H1 (cell line): Measurements from ENCODE around the gene CDC42BPB. TPM values are rescaled to one million over a fixed set of nuclear protein-coding genes. Genes with fewer than 3 reads are reported as not detected.

Experiments
- CTCF ChIA-PET: fragments of 300-600 bp; sonication (Branson Sonifier 250); formaldehyde crosslinking; loops from one replicate; lab custom pipeline; 2021; ENCODE audit not compliant: partially characterized antibody; lab: Charles Lee
- POLR2A ChIA-PET: fragments of 300-600 bp; sonication (Branson Sonifier 250); formaldehyde crosslinking; loops from one replicate; lab custom pipeline; 2021; ENCODE audit warnings: inconsistent platforms; ENCODE audit not compliant: partially characterized antibody; lab: Charles Lee
- DNase-seq, 2 experiments: peaks; one replicate each; pipeline versions ENCODE4 v3.0.0 to v3.0.0-alpha.2; 2010 to 2022; ENCODE audit warnings: low spot score in 2 of 2, low read depth in 1 of 2, mixed read lengths in 1 of 2
- FAIRE-seq: peaks from 2 replicates; lab custom pipeline; 2011; peaks lifted over from hg19 to GRCh38; lab: Jason Lieb, UNC
- H2AFZ ChIP-seq: 2 replicates; pipeline ENCODE4 v1.8.1; 2012; ENCODE audit warnings: low read length, inconsistent platforms
- H2AK5ac ChIP-seq: 2 replicates; pipeline ENCODE4 v1.6.1; 2013; ENCODE audit warnings: low read depth, low read length
- H2BK120ac ChIP-seq: replicated peaks from 2 replicates; pipeline ENCODE3; 2013; ENCODE audit warnings: low read depth, low read length, inconsistent platforms
- H2BK12ac ChIP-seq: 2 replicates; pipeline ENCODE4 v1.6.1; 2013; ENCODE audit warnings: low read depth, low read length
- H2BK15ac ChIP-seq: 2 replicates; pipeline ENCODE4 v1.6.1; 2013; ENCODE audit warnings: low read length
- H2BK20ac ChIP-seq: 2 replicates; pipeline ENCODE4 v1.6.1; 2013; ENCODE audit warnings: low read length
- H2BK5ac ChIP-seq: 2 replicates; pipeline ENCODE4 v1.6.1; 2013; ENCODE audit warnings: low read depth, low read length
- H3K14ac ChIP-seq: 2 replicates; pipeline ENCODE4 v1.6.1; 2013; ENCODE audit warnings: inconsistent platforms; ENCODE audit not compliant: insufficient read length
- H3K18ac ChIP-seq: 2 replicates; pipeline ENCODE4 v1.6.1; 2013; ENCODE audit warnings: low read length; ENCODE audit errors: extremely low read depth
- H3K23ac ChIP-seq: 2 replicates; pipeline ENCODE4 v1.6.1; 2013; ENCODE audit warnings: inconsistent platforms; ENCODE audit not compliant: insufficient read length
- H3K23me2 ChIP-seq: 2 replicates; pipeline ENCODE4 v1.6.1; 2013; ENCODE audit warnings: low read depth, low read length
- H3K27ac ChIP-seq: 2 replicates; pipeline ENCODE4 v1.6.1; 2011; ENCODE audit warnings: low read depth, low read length, inconsistent platforms
- H3K27me3 ChIP-seq, 4 experiments: replicated peaks in 1 of 4; 1 replicate in 1 of 4; 2 replicates in 3 of 4; pipeline versions ENCODE4 v1.6.1 to v1.8.1; 2011 to 2013; ENCODE audit warnings: low read length in 3 of 4, mild to moderate bottlenecking in 3 of 4, inconsistent platforms in 2 of 4, mixed read lengths in 2 of 4, moderate library complexity in 1 of 4; ENCODE audit not compliant: control insufficient read depth in 3 of 4, insufficient read depth in 3 of 4; ENCODE audit errors: extremely low read depth in 1 of 4
- H3K36me3 ChIP-seq, 4 experiments: 2 replicates each; pipeline versions ENCODE4 v1.6.1 to v1.8.1; 2011 to 2013; ENCODE audit warnings: mild to moderate bottlenecking in 4 of 4, low read length in 3 of 4, moderate library complexity in 2 of 4, control low read depth in 1 of 4, inconsistent platforms in 1 of 4; ENCODE audit not compliant: insufficient read depth in 4 of 4, control insufficient read depth in 2 of 4
- H3K4ac ChIP-seq: replicated peaks from 2 replicates; pipeline ENCODE3; 2013; ENCODE audit warnings: low read length, low read depth, mixed read lengths, inconsistent platforms; ENCODE audit not compliant: insufficient read length
- H3K4me1 ChIP-seq, 4 experiments: replicated peaks in 1 of 4; 1 replicate in 1 of 4; 2 replicates in 3 of 4; pipeline versions ENCODE4 v1.6.1 to v1.8.1; 2011 to 2013; ENCODE audit warnings: low read length in 3 of 4, inconsistent platforms in 2 of 4, mixed read lengths in 1 of 4; ENCODE audit not compliant: insufficient read depth in 4 of 4, control insufficient read depth in 3 of 4
- H3K4me2 ChIP-seq, 2 experiments: 2 replicates each; pipeline versions ENCODE4 v1.6.1 to v1.8.1; 2011 to 2013; ENCODE audit warnings: low read depth in 2 of 2, low read length in 2 of 2, control low read depth in 1 of 2, inconsistent platforms in 1 of 2, mild to moderate bottlenecking in 1 of 2; ENCODE audit not compliant: insufficient read depth in 1 of 2
- H3K4me3 ChIP-seq, 4 experiments: fragments of 200-600, 300-600 bp in 1 of 4; sonication (generic), shearing (Covaris generic), sonication (Bioruptor Twin) in 1 of 4; 2 replicates each; pipeline versions ENCODE4 v1.5.1 to v1.8.1; 2011 to 2016; ENCODE audit warnings: low read length in 4 of 4, low read depth in 3 of 4, control low read depth in 2 of 4, inconsistent platforms in 2 of 4, mild to moderate bottlenecking in 2 of 4, mixed read lengths in 1 of 4, moderate library complexity in 1 of 4; ENCODE audit not compliant: insufficient read depth in 2 of 4; ENCODE audit errors: extremely low read depth in 1 of 4
- H3K56ac ChIP-seq: replicated peaks from 2 replicates; pipeline ENCODE3; 2013; ENCODE audit warnings: low read depth, mild to moderate bottlenecking, mixed read lengths, low read length, inconsistent platforms; ENCODE audit not compliant: insufficient read length
- H3K79me1 ChIP-seq: 2 replicates; pipeline ENCODE4 v1.6.1; 2013; ENCODE audit warnings: low read depth, low read length, control low read depth
- H3K79me2 ChIP-seq, 2 experiments: 2 replicates each; pipeline versions ENCODE4 v1.6.1 to v1.8.1; 2012 to 2013; ENCODE audit warnings: low read length in 2 of 2, mild to moderate bottlenecking in 2 of 2, inconsistent platforms in 1 of 2; ENCODE audit not compliant: insufficient read depth in 2 of 2, control insufficient read depth in 1 of 2
- H3K9ac ChIP-seq, 4 experiments: replicated peaks in 1 of 4; 1 replicate in 1 of 4; 2 replicates in 3 of 4; pipeline versions ENCODE4 v1.6.1 to v1.8.1; 2011 to 2013; ENCODE audit warnings: low read depth in 3 of 4, low read length in 3 of 4, control low read depth in 2 of 4, mild to moderate bottlenecking in 2 of 4, moderate library complexity in 2 of 4, inconsistent platforms in 1 of 4; ENCODE audit errors: extremely low read depth in 1 of 4
- H3K9me3 ChIP-seq, 2 experiments: 2 replicates each; pipeline versions ENCODE4 v1.6.1 to v1.8.1; 2012 to 2013; ENCODE audit warnings: mild to moderate bottlenecking in 2 of 2, moderate library complexity in 2 of 2, control low read depth in 1 of 2, inconsistent platforms in 1 of 2, low read depth in 1 of 2, low read length in 1 of 2, mixed read lengths in 1 of 2; ENCODE audit not compliant: insufficient read depth in 2 of 2
- H4K20me1 ChIP-seq, 2 experiments: replicated peaks in 1 of 2; 2 replicates each; pipeline versions ENCODE3 to v1.8.1; 2011 to 2013; ENCODE audit warnings: inconsistent platforms in 2 of 2, low read length in 2 of 2, mild to moderate bottlenecking in 1 of 2; ENCODE audit not compliant: insufficient read depth in 2 of 2, control insufficient read depth in 1 of 2
- H4K5ac ChIP-seq: 2 replicates; pipeline ENCODE4 v1.6.1; 2013; ENCODE audit warnings: low read length, low read depth, mixed read lengths, inconsistent platforms; ENCODE audit not compliant: insufficient read length
- H4K8ac ChIP-seq: 2 replicates; pipeline ENCODE4 v1.8.0; 2013; ENCODE audit warnings: mild to moderate bottlenecking, moderate library complexity, low read length, inconsistent platforms; ENCODE audit not compliant: insufficient read depth; ENCODE audit errors: extremely low read depth
- H4K91ac ChIP-seq: replicated peaks from 2 replicates; pipeline ENCODE3; 2013; ENCODE audit warnings: low read length, mixed read lengths, inconsistent platforms; ENCODE audit not compliant: insufficient read length
- ATF3 ChIP-seq: IDR thresholded peaks from 2 replicates; pipeline ENCODE4 v1.6.1; 2011; ENCODE audit warnings: low read depth, mild to moderate bottlenecking, low read length; ENCODE audit not compliant: insufficient read depth
- CEBPB ChIP-seq: IDR thresholded peaks from 2 replicates; pipeline ENCODE4 v1.6.1; 2012; ENCODE audit warnings: low read depth, low read length
- EP300 ChIP-seq, 2 experiments: IDR thresholded peaks; 1 replicate in 1 of 2; 2 replicates in 1 of 2; pipeline ENCODE4 v1.6.1; 2011 to 2012; ENCODE audit warnings: low read depth in 2 of 2, low read length in 2 of 2, mild to moderate bottlenecking in 2 of 2, borderline replicate concordance in 1 of 2, inconsistent platforms in 1 of 2, moderate library complexity in 1 of 2
- GABPA ChIP-seq: IDR thresholded peaks from 2 replicates; pipeline ENCODE4 v1.6.1; 2011; ENCODE audit warnings: mild to moderate bottlenecking, low read length, moderate library complexity, borderline replicate concordance; ENCODE audit not compliant: insufficient read depth
- KDM5A ChIP-seq: fragments of 200-600 bp; IDR thresholded peaks from 2 replicates; pipeline ENCODE4 v1.7.1; 2012; ENCODE audit warnings: mild to moderate bottlenecking, low read length, inconsistent platforms, mixed read lengths
- NANOG ChIP-seq: IDR thresholded peaks from 2 replicates; pipeline ENCODE4 v1.6.1; 2011; ENCODE audit warnings: low read length, low read depth, mild to moderate bottlenecking, inconsistent platforms; ENCODE audit not compliant: insufficient read depth, poor library complexity, severe bottlenecking
- RXRA ChIP-seq: IDR thresholded peaks from 2 replicates; pipeline ENCODE4 v1.6.1; 2011; ENCODE audit warnings: low read depth, mild to moderate bottlenecking, low read length, moderate library complexity; ENCODE audit not compliant: insufficient read depth
- SIX5 ChIP-seq: IDR thresholded peaks from 2 replicates; pipeline ENCODE4 v1.6.1; 2011; ENCODE audit warnings: mild to moderate bottlenecking, low read depth, low read length
- SP4 ChIP-seq: IDR thresholded peaks from 2 replicates; pipeline ENCODE4 v1.6.1; 2012; ENCODE audit warnings: low read length, inconsistent platforms
- WGBS, 2 experiments: shearing (Covaris generic) in 1 of 2; methylation state at CpG; one replicate each; pipeline versions ENCODE4 v1.1.6 to v1.1.7; 2013 to 2015; ENCODE audit warnings: low lambda C conversion rate in 2 of 2, mixed read lengths in 2 of 2, inconsistent platforms in 1 of 2, low coverage in 1 of 2, missing lambda C conversion rate in 1 of 2; ENCODE audit not compliant: insufficient replicate concordance in 2 of 2, insufficient coverage in 1 of 2, insufficient read length in 1 of 2; ENCODE audit errors: extremely low coverage in 1 of 2, missing lambda C conversion rate in 1 of 2; 5-methylcytosine and 5-hydroxymethylcytosine counted together
- polyA plus RNA-seq, 7 experiments: library from polyadenylated mRNA; depleted of rRNA in 3 of 7; stranded (reverse) in 5 of 7; unstranded in 2 of 7; fragments of >200 nt in 5 of 7; fragments of 200-250 nt in 2 of 7; gene quantifications; 1 replicate in 5 of 7; 2 replicates in 1 of 7; 4 replicates in 1 of 7; pipeline versions ENCODE4 v1.2.1 to v1.2.3, GENCODE V29; 2011 to 2013; ENCODE audit warnings: missing spikeins in 2 of 7, mixed read lengths in 2 of 7
- total RNA-seq: library from RNA; stranded (reverse); fragmentation: NEBNext Ultra II Directional; extraction: Animal tissue kit (Norgen Biotek cat#: 25700); gene quantifications from 2 replicates; pipeline ENCODE4 v1.2.1, GENCODE V29; 2021

Gene CDC42BPB
- total and polyA plus RNA-seq, 2 of the 8 experiments (the other 6 are each of a cell fraction or from before 2014, with no cell fraction given), result 51.2 to 88.2 TPM

GRCh38 chr14:102909462-102909861 is 147.9 kb downstream of the CDC42BPB start:
- Histone ChIP-seq H2BK15ac (no peak overlapping the region), H2BK12ac (no peak overlapping the region), H3K36me3 (peaks cover 0 to 21% (median 7%) of the 10 kb centered on the region in 4 experiments; a peak in 3 of 8 replicates), H2AFZ (no peak overlapping the region), H2BK20ac (no peak overlapping the region), H3K27ac (no peak overlapping the region), H3K4me1 (no peaks in the 10 kb centered on the region; a peak in 1 of 7 replicates), H3K18ac (no peak overlapping the region), H2BK120ac (no peak overlapping the region)
- POLR2A ChIA-PET, result no interaction called here
- no peak for TF ChIP-seq NANOG
- TF ChIP-seq EP300 (IDR thresholded peaks at IDR 0.05; ENCODE audit: borderline replicate concordance in 1 of 2, low read depth in 2 of 2, low read length in 2 of 2), result no peak
- TF ChIP-seq GABPA, result no peak
- TF ChIP-seq SIX5, result no peak
- no peak for TF ChIP-seq KDM5A
- no peak for TF ChIP-seq ATF3
- no peak for TF ChIP-seq SP4
- TF ChIP-seq RXRA, result no peak
- no peak for TF ChIP-seq CEBPB
- TF ChIP-seq, all 59 proteins: peak for 0
- Histone ChIP-seq H3K79me2 (no peaks in the 10 kb centered on the region), H4K20me1 (no peaks in the 10 kb centered on the region), H3K23ac (no peak overlapping the region), H4K5ac (no peak overlapping the region), H3K4ac (no peak overlapping the region), H4K8ac (no peak overlapping the region), H3K9ac (no peak overlapping the region), H2AK5ac (0 out of 2 replicates have a peak overlapping the region, but pooled peaks have one; percentile 28), H4K91ac (no peak overlapping the region), H3K9me3 (peaks cover 3 to 15% of the 10 kb centered on the region in 2 experiments; a peak in 2 of 4 replicates), H3K4me3 (no peak overlapping the region), H3K27me3 (no peaks in the 10 kb centered on the region), H3K79me1 (no peaks in the 10 kb centered on the region), H2BK5ac (no peak overlapping the region), H3K14ac (no peak overlapping the region), H3K4me2 (no peak overlapping the region), H3K23me2 (no peaks in the 10 kb centered on the region), H3K56ac (no peak overlapping the region)
- no peak for DNase-seq
- 86% methylated on average over 10 of the region's 10 CpGs; no CpG with 5 or more reads in 1 of the 2 experiments for WGBS, 2 experiments
- CTCF ChIA-PET, result interaction anchor here (0.6 to 2.3 kb wide), 3 partner anchors 215 to 343 kb away, joined by 3 to 6 read pairs (median 3); no protein-coding TSS in a partner anchor
- FAIRE-seq, result no peak
